Breast epithelium (tissue), 3 donors: ENCODE results near the gene IL36B.

Source experiments
- CTCF ChIP-seq, 3 donors: fragments of 450-650 bp; IDR thresholded peaks; one replicate each; pipeline ENCODE4 v1.5.1; 2016 to 2017; ENCODE audit warnings: antibody characterized with exemption in 3 of 3, mild to moderate bottlenecking in 3 of 3, moderate library complexity in 3 of 3
- POLR2A ChIP-seq: fragments of 450-650 bp; IDR thresholded peaks from one replicate; pipeline ENCODE4 v1.6.1; 2016; ENCODE audit warnings: antibody characterized with exemption, mild to moderate bottlenecking, moderate library complexity
- POLR2AphosphoS5 ChIP-seq, 3 donors: sonication (generic); formaldehyde crosslinking; IDR thresholded peaks; one replicate each; pipeline ENCODE4 v1.6.1; 2017; ENCODE audit warnings: antibody characterized with exemption in 3 of 3

- no peak for TF ChIP-seq CTCF (IDR thresholded peaks at IDR 0.05)
- no peak for TF ChIP-seq POLR2AphosphoS5 (IDR thresholded peaks at IDR 0.05)
- no peak for TF ChIP-seq POLR2A
These were observed 38.6 kb downstream of the IL36B start for GRCh38 chr2:113014067-113014466.
